ENCODE measurements around the gene PRKAA1. TPM values are rescaled to one million over a fixed set of nuclear protein-coding genes. Genes with fewer than 3 reads are reported as not detected.

Gene PRKAA1
- polyA plus RNA-seq, 3 donors, result 23.4 to 32.8 (median 29.6) TPM

GRCh38 chr5:40838086-40838485 lies 39.9 kb upstream of the PRKAA1 start:
- no peak overlapping the region for H3K27ac ChIP-seq (ENCODE audit: low read depth in 1 of 2, low read length in 2 of 2)
- no peak overlapping the region for H3K9ac ChIP-seq (ENCODE audit: insufficient read depth, low read length, poor library complexity, severe bottlenecking)
- H3K79me2 ChIP-seq (ENCODE audit: insufficient read depth, low read length), result peaks cover 44% of the 10 kb centered on the region
- H3K9me3 ChIP-seq (replicated peaks in 1 of 2; ENCODE audit: control insufficient read depth in 1 of 2, insufficient read depth in 1 of 2, low read length in 2 of 2), result no peaks in the 10 kb centered on the region
- no peak overlapping the region for H3K4me2 ChIP-seq (replicated peaks; ENCODE audit: extremely low read depth, low read length, poor library complexity, severe bottlenecking)
- H2AFZ ChIP-seq (ENCODE audit: insufficient read depth, low read depth, low read length, poor library complexity, severe bottlenecking), result no peak overlapping the region
- no peak for TF ChIP-seq CTCF (IDR thresholded peaks at IDR 0.05)
- Mint-ChIP-seq H3K4me3 (no peak overlapping the region), H3K27ac (peak overlapping the region in 2 of 7 donors; percentile 61 to 76), H3K9me3 (peaks cover 0 to 3% (median 0%) of the 10 kb centered on the region in 7 donors), H3K4me1 (peaks cover 52% of the 10 kb centered on the region), H3K36me3 (peaks cover 11 to 12% of the 10 kb centered on the region in 2 donors), H3K27me3 (ENCODE audit: low read depth in 3 of 3) (peaks cover 0 to 2% (median 0%) of the 10 kb centered on the region in 3 donors)
- intact Hi-C loops (cut with micrococcal nuclease), result loop anchor here in 1 of 2 donors (10.0 kb wide), 2 partner anchors 83 to 1067 kb away; partner anchors contain the start of genes RIMOC1 and TTC33
- no CpG with 5 or more reads among the region's 6 CpGs for WGBS (ENCODE audit: insufficient coverage)
- H3K4me3 ChIP-seq (replicated peaks in 1 of 3; ENCODE audit: low read depth in 2 of 3, low read length in 3 of 3), result no peak overlapping the region
- H4K20me1 ChIP-seq (ENCODE audit: insufficient read depth, low read length), result peaks cover 12% of the 10 kb centered on the region
- H3K27me3 ChIP-seq (ENCODE audit: control insufficient read depth in 2 of 2, insufficient read depth in 2 of 2, low read length in 2 of 2), result no peaks in the 10 kb centered on the region
- peak; percentile 11 to 19 (median 15) for DNase-seq
- H3K4me1 ChIP-seq (ENCODE audit: control insufficient read depth in 1 of 2, insufficient read depth in 2 of 2, low read length in 2 of 2), result peaks cover 55 to 61% of the 10 kb centered on the region in 2 donors
- H3K36me3 ChIP-seq (replicated peaks in 1 of 2; ENCODE audit: control insufficient read depth in 1 of 2, insufficient read depth in 2 of 2, low read length in 2 of 2), result peaks cover 8 to 11% of the 10 kb centered on the region in 2 donors

GRCh38 chr5:40834849-40835787 lies 36.9 kb upstream of the PRKAA1 start, which contains the start of gene RPL37:
Gene RPL37 (minus strand): TSS chr5:40835222. CDS start chr5:40835185, 37 bp downstream.
- peak within 1 kb of the TSS; percentile 96 to 99 (median 97) for H3K27ac Mint-ChIP-seq
- peak within 1 kb of the TSS; percentile 79 for H3K4me2 ChIP-seq (replicated peaks; ENCODE audit: extremely low read depth, low read length, poor library complexity, severe bottlenecking)
- no peaks in the 10 kb centered on the region for H3K9me3 ChIP-seq (replicated peaks in 1 of 2; ENCODE audit: control insufficient read depth in 1 of 2, insufficient read depth in 1 of 2, low read length in 2 of 2)
- H3K79me2 ChIP-seq (ENCODE audit: insufficient read depth, low read length), result peaks cover 48% of the 10 kb centered on the region
- peaks cover 0 to 3% (median 0%) of the 10 kb centered on the region in 7 donors for H3K9me3 Mint-ChIP-seq
- peaks cover 41% of the 10 kb centered on the region for H4K20me1 ChIP-seq (ENCODE audit: insufficient read depth, low read length)
- peaks cover 44% of the 10 kb centered on the region for H3K4me1 Mint-ChIP-seq
- peak within 1 kb of the TSS; percentile 92 to 96 for H3K27ac ChIP-seq (ENCODE audit: low read depth in 1 of 2, low read length in 2 of 2)
- H3K27me3 ChIP-seq (ENCODE audit: control insufficient read depth in 2 of 2, insufficient read depth in 2 of 2, low read length in 2 of 2), result no peaks in the 10 kb centered on the region
- peaks cover 0 to 2% (median 0%) of the 10 kb centered on the region in 3 donors for H3K27me3 Mint-ChIP-seq (ENCODE audit: low read depth in 3 of 3)
- peaks cover 39 to 41% of the 10 kb centered on the region in 2 donors for H3K36me3 Mint-ChIP-seq
- H3K4me1 ChIP-seq (ENCODE audit: control insufficient read depth in 1 of 2, insufficient read depth in 2 of 2, low read length in 2 of 2), result peaks cover 38 to 45% of the 10 kb centered on the region in 2 donors
- WGBS (ENCODE audit: insufficient coverage), result 1% methylated on average over 56 of the region's 61 CpGs
- H3K4me3 Mint-ChIP-seq, result peak within 1 kb of the TSS; percentile 95 to 99
- peak within 1 kb of the TSS; percentile 97 for H2AFZ ChIP-seq (ENCODE audit: insufficient read depth, low read depth, low read length, poor library complexity, severe bottlenecking)
- intact Hi-C loops (cut with micrococcal nuclease), result loop anchor here in 1 of 2 donors (10.0 kb wide), 2 partner anchors 80 to 1070 kb away; partner anchors contain the start of genes RIMOC1 and TTC33
- no peak for TF ChIP-seq CTCF (IDR thresholded peaks at IDR 0.05)
- peak within 1 kb of the TSS; percentile 89 for H3K9ac ChIP-seq (ENCODE audit: insufficient read depth, low read length, poor library complexity, severe bottlenecking)
- H3K36me3 ChIP-seq (replicated peaks in 1 of 2; ENCODE audit: control insufficient read depth in 1 of 2, insufficient read depth in 2 of 2, low read length in 2 of 2), result peaks cover 37 to 41% of the 10 kb centered on the region in 2 donors
- DNase-seq, result peak; percentile 93 to 96 (median 95)
- H3K4me3 ChIP-seq (replicated peaks in 1 of 3; ENCODE audit: low read depth in 2 of 3, low read length in 3 of 3), result peak within 1 kb of the TSS; percentile 86 to 99 (median 89)

All from CD14-positive monocyte (primary cell).